Right renal pelvis (tissue), 4 donors: ENCODE results near the gene NEDD4L. TPM values are rescaled to one million over a fixed set of nuclear protein-coding genes. Genes with fewer than 3 reads are reported as not detected.
"Not testable (repeated sequence)": the region's sequence is repeated elsewhere in the genome, so short reads cannot be mapped to it uniquely, and the experiment has no call there.

Source experiments
- DNase-seq, 4 donors: peaks; one replicate each; pipeline ENCODE4 v3.0.0-alpha.2; 2013; ENCODE audit warnings: low read depth in 4 of 4, low spot score in 3 of 4, missing footprints in 1 of 4
- polyA plus RNA-seq, 4 donors: library from polyadenylated mRNA; unstranded; fragments of 120-200 nt; gene quantifications; one replicate each; pipeline ENCODE4 v1.2.1, GENCODE V29; 2013; ENCODE audit not compliant: insufficient read length in 4 of 4

Gene NEDD4L
- polyA plus RNA-seq = 100 to 1,000 TPM; 108 to 168 (median 130) TPM

DNA sequence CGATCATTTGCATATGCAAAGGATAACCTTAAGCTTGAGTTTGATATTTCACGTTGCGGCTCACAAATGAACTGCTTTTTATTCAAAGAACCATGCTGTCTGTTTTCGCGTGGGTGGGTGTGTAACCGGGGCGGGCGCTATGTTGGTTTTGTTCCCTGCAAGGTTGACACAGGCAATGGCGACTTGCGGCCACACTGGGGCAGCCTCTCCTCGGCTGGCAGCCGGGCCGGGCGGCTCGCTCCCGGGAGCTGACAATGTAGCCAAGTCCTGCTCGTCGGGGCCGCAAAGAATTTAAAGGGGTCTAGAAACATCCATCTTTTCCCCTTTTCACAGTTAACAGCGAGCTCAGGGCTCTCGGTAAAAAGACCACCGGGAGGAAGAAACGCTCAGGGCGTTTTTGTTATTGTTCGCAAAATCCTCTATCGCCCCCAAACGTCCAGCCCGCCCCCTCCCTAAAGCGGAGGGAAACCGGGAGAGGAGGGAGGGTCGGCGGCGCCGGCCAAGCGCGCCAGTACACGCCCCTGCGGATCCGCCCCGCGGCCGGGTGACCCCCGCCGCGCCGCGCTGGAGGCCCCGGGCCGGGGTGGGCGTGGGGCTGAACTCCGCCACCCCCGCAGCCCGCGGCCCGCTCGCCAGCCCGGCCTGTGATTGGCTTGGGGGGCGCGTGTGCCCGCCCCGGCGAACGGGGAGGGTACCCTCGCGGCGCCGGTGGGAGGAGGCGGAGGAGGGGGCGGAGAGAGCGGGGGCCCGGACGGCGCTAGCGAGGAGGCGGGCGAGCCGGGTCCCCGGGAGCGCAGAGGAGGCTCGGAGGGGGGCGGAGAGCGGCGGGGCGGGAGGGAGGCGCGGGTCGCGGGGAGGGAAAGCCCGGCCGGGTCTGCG is at the start of gene NEDD4L:
Gene NEDD4L (plus strand): TSS at position 736 of the 879 bp plus-strand sequence. CDS start 435 bp downstream, outside the sequence.
- peak; percentile 72 to 77 (median 76) for DNase-seq

DNA sequence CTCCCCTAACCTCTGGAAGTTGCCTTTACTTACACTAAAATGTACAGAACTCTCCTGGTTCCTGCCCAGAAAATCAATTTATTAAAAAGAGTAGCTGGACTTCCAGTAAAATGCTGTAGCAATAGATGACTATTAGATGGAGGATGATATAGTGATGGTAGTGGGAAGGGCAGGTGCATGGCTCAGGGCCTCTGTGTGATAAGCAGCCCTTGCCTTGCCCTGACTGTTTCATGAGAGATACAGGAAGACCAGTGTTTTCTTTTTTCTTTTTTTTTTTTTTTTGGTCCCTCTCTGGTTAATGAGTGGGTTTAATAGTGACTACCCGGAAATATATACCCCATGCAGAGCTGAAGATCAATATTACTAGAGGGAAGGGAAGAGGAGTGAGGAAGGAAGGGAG is 48.7 kb upstream of the NEDD4L start:
- no peak for DNase-seq

DNA sequence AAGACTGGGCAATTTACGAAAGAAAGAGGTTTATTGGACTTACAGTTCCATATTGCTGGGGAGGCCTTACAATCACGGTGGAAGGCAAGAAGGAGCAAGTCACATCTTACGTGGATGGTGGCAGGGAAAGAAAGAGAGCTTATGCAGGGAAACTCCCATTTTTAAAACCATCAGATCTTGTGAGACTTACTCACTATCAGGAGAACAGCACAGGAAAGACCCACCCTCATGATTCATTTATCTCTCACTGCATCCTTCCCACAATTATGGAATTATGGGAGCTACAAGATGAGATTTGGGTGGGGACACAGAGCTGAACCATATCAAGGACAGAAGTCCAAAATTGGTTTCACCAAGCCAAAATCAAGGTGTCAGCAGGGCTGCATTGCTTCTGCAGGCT is 47.1 kb upstream of the NEDD4L start:
- DNase-seq = not testable (repeated sequence)

DNA sequence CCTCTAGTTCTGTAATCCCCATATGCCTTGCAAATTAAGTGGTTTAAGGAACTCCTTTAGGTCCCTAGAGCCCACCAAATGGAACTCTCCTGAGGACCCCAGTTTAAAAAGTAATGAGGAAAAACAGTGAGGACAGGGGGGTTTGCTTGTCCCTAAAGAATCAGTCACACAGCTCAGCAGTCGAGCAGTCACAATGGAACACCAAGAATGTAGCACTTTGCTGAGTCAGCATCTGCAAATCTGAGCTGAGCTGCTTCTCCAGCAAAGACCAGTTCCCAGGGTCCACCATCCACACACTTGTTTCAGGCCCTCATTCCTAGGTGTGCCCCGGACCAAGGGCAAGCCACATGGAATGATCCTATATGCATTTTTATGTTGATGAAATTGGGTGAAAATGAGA is 46.2 kb upstream of the NEDD4L start:
- no peak for DNase-seq

DNA sequence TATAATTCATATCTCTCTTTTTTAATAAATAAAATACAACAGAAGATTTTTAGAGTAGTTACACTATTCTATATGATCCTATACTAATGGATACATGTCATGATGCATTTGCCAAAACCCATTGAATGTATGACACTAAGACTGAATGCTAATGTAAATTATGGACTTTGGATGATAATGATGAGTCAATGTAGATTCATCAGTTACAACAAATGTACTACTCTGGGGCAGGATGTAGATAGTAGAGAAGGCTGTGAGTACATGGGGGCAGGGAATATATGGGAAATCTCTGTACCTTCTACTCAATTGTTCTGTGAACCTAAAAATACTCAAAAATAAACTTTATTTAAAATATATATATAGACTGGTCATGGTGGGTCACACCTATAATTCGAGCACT is 45.6 kb upstream of the NEDD4L start:
- no peak for DNase-seq

DNA sequence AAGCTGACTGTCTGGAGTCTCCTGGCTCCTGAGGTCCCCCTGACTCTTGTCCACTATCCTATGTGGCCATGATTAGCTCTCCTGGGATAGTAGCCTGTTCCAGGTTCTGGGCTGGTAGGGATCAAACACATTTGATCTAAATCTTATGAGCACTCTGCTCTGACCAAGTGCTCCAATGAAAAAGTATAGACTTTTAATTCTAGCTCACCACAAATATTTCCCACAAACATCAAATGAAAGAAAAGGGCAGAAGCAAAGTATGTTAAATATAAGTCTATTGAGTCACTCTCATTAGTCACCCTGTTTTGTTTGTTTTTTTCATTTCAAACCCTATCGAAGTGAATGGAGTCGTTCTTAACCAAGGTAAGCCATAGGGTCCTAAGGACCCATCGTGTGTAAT is 39.7 kb upstream of the NEDD4L start:
- no peak for DNase-seq

DNA sequence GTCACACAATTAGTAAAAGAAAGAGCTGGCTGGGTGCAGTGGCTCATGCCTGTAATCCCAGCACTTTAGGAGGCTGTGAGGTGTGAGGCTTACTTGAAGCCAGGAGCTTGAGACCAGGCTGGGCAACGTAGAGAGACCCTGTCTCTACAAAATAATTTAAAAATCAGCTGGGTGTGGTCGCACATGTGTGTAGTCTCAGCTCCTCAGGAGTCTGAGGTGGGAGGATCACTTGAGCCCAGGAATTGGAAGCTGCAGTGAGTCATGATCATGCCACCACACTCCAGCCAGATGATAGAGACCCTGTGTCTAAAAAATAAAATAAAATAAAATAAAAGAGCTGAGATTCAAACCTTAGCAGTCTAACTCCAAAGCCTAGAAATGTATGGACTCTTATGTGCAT is 39.0 kb upstream of the NEDD4L start:
- DNase-seq = no peak

DNA sequence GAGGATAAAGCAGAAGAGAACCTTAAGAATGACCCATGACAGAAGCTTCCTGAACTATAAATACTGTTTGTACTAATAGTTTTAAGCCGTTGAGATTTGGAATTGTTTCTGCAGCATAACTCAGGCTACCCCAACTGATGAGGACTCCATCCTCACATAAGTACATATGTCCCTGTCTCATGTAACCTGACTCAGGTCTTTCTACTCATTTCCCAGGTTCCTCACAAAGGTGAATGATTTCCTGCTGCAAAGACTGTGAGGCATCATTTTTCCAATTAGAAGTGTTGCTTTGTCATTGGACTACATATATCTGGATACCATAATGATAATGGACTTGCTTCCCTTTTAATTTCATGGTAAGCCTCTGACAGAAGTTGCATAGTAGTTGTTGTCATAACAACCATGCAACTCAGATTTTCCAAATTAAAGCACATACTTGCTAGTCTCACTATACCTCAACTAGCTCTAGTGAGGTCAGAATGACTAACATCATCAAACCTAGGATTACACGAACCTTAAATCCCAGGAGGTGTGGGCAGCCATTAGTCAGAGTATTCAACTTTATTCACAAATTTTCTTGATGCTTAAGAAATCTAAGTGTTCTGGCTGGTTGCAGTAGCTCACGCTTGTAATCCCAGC is 38.0 kb upstream of the NEDD4L start:
- no peak for DNase-seq

DNA sequence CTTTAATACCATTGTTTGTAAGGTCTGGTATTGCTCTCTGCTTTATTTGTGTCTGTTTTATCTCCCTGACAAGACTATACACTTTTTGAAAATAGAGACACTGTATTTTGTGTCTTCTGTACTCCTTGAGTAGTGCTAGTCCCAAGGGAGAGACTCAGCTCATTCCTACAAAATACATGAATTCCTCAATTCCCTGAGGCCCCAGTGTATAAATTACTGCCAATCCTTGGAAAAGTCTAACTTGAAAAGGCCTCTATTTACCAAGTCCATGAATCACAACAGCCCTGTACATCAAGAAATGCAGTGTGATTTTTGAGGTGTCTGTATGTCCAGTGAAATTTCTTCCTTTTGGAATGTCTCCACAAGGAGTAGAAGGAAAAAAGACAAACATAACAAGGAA is 34.9 kb upstream of the NEDD4L start:
- DNase-seq = no peak

DNA sequence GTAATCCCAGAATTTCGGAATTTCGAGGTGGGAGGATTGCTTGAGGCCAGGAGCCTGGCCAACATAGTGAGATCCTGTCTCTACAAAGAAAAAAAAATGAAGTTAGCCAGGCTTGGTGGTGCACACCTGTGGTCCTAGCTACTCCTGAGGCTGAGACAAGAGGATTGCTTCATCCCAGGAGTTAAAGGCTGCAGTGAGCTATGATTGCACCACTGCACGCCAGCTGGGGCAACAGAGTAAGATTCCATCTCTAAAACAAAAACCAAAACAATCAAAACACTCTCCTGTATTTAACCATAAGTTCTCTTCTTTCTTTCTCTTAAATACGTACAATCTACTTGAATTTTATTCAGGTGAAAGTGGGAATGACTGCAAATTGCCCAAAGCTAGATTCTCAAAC is 33.8 kb upstream of the NEDD4L start:
- DNase-seq = no peak

DNA sequence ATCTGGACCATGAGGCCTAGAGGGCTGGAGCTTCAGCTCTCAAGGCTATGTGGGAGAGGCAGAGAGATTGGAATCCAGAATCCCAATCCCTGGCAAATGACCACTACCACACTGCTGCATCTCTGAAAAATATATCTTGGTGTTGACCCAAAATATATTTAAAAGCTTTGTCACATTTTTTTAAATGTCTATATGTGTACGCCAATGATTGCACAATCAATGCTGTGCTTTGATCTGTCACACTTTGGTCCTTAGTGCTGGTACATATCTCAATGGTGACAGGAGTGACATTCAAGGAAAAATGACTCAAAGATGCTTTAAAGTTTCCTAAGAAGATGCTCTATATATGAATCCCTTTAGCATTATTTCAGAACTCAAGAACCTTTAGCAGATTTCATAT is 31.7 kb upstream of the NEDD4L start:
- no peak for DNase-seq

DNA sequence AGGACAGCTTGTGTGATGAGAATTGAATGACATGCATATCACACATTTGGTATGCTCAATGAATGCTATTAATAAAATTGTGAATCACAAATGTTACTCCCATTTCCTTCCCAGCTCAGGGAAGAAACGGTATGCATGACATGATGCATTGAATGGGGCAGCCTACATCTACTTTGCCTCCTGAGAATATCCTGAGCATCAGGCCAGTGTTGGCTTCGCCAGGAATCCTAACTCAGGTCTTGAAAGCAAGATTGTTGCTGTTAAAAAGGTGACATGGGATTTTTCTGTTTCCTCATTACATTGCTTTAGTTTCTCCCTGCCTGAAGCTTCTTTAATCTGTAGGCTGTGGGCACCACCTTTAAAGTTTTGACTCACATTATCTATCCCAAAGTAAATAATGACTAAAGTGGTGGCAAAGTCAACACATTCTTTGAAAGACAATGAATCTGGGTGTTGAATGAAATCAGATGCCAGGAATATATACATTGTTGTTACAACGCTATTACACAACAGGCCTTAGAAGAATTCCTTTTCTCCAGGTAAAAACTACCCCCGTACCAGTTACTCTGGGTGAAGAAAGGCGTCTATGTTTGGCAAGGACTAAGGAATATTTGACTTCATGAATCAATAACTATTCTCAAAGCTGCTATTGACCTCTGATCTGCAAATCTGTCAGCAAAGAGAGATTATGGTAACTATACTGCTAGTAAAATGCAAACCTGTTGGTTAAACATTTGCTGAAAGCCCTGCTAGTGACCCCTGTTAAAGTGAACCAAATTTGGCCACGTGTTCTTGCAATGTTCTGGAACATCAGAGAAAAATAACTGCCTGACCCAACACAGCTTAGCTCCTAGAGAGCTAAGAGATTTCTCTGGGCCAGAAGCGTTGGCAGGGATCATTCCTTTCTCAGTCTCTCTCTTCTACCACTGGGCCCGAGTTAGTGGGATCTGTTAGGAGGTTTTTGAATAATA is 30.5 kb upstream of the NEDD4L start:
- peak in 3 of 4 donors; percentile 12 to 33 (median 14) for DNase-seq

DNA sequence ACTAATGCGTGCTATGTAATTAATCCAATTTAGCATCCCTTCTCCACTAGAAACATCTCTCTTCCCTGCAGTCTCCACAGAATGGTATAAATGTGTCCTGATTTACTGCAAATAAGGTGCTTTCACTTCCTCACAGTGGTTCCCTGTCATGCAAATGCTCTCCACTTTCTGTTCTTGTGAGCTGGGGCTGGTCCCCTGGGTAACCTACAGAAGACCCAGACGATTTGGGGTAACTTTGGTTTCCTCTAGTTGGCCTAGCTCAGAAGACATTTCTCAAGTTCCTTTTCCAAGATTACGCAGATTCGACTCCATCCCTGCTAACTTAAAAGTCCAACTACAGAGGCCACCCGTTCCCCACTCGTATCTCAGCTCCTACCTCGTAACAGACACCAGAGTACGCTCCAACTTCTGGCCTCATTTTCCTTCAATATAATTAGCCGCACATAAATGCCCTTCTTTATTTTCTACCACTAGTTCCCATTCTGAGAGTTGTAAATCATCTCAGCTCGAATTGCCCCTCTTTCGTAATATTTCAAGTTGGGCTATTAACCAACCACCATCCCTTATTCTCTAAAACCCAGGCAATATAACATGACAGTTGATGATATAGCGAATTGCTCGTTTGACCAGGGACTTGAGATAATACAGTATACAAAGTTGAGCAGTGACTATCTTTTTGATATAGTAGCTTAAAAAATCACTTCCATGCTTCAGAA is 28.8 kb upstream of the NEDD4L start:
- no peak for DNase-seq

DNA sequence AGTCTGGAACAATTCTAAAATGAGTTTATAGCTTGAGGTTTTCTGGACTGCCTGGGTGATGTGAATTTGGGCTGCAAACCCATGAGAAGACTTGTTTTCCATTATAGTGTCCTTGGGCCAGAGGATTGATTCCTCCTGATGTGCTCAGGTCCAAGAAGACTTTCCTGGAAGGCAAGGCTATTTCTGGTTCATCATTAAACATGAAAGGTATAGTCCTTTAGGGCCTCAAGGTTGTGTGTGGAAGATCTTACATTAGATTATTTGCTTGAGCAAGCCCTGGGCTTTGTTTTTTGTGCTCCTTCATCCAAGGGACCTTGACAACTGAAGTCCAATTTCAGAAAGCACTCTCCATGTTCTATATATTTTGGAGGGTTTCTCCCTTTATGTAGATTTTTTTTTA is 26.8 kb upstream of the NEDD4L start:
- no peak for DNase-seq

DNA sequence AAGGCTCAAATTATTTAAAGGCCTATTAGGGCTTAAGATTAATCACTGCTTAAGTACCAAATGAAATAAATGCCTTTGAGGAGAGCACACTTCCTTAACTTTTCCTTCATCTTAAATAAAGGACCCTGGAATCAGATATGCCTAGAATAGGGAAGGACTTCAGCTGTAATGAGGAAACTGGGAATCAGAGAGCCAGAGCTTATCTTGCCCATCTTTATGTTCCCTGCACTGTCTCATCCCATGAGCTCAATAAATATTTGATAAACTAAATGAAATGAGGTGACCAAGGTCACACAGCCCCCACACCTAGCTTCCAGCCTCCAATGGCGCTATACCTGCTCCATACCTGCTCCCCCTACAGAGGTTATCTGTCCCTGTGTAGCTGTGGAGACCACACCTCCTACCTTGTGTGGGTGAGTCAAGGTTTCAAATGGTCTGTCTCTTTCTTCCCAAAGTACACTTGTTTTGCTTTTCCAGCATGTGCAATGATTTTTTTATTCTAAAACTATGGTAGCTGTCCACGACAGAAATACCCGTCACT is 23.4 kb upstream of the NEDD4L start:
- no peak for DNase-seq

DNA sequence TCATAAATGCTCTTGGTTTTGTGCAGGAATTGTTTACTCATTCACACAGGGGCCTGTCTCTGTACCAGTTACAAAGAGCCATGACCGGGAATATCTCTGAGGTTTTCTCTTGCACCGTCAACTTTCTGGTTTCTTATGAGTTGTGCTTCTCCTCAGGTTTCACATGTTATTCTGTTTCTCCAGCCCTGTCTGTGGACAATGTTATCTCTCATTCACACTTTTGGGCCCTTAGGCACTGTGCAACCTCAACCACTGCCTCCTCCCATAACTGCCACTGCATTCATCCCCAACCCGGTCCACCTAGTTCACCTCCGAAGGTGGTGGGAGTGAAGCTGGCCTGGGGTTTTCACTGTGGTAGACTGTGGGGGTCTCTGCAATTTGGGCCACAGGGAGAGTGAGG is 22.5 kb upstream of the NEDD4L start:
- no peak for DNase-seq

DNA sequence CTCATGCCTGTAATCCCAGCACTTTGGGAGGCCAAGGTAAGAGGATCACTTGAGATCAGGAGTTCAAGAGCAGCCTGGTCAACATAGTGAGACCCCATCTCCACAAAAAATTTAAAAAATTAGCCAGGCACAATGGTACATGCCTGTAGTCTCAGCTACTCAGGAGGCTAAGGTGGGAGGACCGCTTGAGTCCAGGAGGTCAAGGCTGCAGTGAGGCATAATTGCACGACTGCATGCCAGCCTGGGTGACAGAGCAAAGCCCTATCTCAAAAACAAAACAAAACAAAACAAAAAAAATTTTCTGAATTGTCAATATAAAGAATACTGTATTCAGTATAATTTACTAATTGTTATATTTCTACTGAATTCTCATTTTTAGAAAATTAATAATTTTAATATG is 20.9 kb upstream of the NEDD4L start:
- no peak for DNase-seq

DNA sequence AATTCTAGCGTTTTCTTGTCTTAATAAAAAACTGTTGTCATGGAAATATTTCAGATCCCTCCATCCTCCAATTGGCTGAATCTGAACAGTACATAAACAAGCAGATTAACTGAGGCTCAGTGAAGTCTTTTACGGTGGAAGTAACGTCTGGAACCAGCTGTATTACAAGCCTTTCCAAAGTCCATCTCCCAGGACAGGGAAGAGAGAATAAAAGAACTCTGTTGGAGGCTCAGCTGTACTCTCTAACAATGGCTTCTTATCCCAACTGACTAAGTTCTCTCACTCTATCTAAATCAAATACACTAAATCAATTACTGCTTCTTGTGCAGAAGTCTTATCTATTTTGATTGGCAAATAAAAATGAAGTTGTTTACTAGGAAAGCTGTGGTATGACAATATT is 19.9 kb upstream of the NEDD4L start:
- no peak for DNase-seq

DNA sequence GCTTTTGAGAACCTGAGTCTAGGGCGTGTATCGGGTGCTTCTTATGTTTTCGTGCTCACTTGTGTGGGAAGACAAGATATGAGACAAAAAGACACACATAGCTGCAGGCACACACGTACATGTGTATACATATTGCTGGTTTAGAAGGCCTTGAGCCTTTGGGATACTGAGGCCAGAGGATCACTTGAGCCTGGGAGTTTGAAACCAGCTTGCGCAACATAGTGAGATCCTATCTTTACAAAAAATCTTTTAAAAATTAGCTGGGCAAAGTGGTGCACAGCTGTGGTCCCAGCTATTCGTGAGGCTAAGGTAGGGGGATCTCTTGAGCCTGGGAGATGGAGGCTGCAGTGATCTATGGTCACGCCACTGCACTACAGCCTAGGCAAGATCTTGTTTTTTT is 18.8 kb upstream of the NEDD4L start:
- no peak for DNase-seq

DNA sequence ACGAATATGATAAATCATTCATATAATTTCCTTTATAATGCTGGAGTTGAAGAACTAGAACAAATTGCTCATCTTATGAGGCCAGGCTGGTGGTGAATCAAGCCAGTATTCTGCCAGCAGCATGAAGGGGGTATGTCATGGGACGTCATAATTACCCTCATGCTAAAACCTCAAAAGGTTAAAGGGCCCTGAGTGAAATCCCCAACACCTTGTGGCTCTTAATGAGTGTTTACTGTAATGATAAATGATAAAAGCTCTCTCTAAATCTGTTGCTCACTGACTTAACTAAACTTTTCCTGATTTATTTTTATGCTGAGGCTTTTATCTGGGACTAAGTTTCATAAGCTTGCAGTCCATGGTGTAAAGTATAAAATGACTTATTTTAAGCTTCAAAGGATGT is 18.3 kb upstream of the NEDD4L start:
- DNase-seq = no peak
